Ureter (tissue), 1 donor: ENCODE data around the gene LRFN5. TPM values are rescaled to one million over a fixed set of nuclear protein-coding genes. Genes with fewer than 3 reads are reported as not detected.
"Not testable (repeated sequence)": the region's sequence is repeated elsewhere in the genome, so short reads cannot be mapped to it uniquely, and the experiment has no call there.

Experiments used
- DNase-seq: peaks from one replicate; pipeline ENCODE4 v3.0.0-alpha.2; 2020; ENCODE audit warnings: low spot score
- total RNA-seq: library from RNA; stranded (reverse); gene quantifications from one replicate; pipeline ENCODE4 v1.2.4, GENCODE V29; 2023
- donor health status: DM: yes; HTN: yes; CAD: no.

Gene LRFN5
- total RNA-seq: 12.6 TPM

DNA sequence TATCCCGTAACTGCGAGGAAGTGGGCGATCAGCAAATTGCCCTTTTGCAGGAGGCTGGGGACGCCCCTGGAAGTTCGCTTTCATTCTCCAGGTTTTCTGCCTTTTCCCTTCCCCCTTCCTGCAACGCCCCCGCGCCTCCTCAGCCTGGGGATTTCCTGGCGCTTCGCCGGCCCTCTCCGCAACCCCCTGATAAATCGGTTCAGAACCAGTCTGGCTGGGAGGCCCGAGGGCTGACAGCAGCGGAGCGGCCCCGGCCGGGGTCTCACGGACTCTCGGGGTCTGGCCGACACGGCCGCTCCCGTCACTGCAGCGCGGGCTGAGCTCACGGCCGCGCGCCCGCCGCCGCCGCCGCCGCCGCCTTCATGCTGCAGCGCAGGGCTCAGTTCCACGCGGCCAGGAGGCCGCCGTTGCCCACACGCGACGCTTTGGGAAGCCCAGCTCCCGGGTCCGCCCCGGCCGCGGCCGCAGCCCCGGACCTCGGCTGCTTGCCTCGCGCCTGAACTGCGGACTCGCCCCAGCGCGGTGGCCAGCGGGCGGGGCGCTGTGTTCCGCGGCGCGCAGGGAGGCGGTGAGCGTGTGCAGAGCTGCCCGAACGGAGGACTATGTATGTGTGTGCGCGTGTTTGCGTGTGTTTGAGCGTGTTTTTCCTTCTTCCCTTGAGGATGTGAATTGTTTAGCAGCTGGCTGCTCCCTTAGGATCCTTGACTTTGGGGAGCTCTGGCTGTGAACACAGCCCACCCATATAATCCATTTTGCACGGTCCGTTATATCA, at the start of gene LRFN5:
TSS of gene LRFN5 (plus strand) at position 345 of the 772 bp plus-strand sequence.
- DNase-seq: no peak

DNA sequence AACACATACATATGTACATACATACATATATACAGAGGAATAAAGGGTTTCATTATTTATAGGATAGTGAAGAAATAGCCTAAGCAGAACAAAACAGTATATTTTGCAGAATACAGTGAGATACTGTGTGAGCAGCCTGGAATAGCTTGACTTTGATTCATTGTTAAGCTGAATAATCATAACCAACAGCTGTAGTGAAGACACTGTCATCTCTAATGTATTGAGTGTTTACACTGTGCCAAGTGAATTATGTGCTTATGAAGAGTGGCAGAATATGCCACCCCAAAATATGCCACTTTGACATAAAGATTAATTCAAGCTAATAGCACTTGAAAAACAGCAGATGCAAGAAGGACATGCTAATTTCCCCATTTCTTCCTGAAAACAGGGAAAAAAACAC, 48.2 kb upstream of the LRFN5 start:
- DNase-seq: no peak

DNA sequence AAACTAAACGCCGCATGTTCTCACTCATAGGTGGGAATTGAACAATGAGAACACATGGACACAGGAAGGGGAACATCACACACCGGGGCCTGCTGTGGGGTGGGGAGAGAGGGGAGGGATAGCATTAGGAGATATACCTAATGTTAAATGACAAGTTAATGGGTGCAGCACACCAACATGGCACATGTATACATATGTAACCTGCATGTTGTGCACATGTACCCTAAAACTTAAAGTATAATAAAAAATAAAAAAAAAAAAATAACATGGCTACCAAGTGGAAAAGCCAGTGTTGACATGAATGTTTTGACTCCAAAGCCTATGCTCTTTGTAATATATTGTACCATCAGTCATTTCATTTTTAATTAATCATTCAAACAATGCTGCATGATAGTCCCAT, 39.8 kb upstream of the LRFN5 start:
- not testable (repeated sequence) for DNase-seq

DNA sequence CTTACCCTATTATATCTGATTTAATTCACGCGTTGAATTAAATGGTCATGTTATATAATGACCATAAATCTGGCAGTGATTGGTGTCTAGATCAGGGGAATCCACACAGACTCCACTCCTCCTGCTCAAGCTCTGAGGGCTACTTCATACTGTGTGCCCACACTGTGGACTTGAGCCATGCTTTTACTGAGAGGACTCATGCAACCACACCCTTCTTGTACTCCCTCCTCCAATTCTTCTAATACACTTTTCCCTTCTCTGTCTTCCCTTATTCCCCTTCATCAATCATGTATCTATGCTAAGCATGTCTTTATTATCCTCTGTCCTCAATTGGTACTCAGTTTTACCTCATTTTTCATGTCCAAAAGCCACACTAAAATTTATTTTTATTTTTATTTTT, 37.7 kb upstream of the LRFN5 start:
- no peak for DNase-seq

DNA sequence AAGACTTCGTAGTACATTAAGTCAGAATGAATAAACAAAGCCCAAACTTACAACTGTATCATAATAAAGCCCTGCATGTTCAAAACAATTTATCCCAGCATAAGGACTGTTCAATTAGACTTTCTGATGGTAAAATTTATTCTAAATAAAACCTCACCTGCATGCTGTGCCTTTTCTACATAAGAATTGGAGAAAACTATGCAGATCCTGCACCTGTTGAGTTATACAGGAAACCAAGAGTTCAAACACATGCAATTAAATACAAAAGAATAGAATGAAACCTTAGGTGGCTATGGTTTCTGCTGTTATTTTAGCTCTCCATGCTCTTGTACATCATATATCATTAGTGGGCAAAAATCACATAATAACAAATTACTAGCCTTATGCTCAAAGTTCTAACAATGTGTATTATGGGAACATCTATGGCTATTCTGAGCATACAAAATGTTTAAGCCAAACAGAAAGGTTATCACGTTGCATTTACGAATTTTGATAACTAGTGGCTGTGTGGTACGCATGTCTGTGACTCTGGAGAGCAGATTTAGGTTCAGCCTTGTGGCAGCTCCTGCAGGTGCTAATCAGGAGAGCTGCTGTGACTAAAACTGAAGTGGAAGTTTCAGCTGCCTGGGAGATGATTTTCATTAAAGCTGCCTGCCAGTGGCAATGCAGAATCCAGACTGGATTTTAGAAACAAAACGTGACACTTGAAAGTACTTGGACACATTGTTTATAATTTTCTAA, 36.1 kb upstream of the LRFN5 start:
- DNase-seq: no peak

DNA sequence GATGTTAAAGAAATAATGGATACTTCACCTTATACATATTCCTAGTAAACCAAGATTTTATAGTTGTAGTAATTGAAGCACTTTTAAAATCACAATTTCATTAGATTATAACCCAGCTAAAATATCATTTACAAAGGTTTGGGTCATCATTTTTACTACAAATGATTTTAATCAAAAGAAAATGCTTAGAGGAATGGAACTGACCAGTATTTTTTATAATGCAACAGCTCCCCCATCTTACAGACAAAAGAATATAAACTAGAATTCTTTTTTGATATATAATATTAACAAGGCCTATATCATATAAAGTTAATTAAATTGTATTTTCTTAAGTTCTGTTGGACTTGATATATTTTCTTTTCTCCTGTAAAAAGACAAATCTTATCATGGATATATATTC, 20.4 kb upstream of the LRFN5 start:
- DNase-seq: no peak

DNA sequence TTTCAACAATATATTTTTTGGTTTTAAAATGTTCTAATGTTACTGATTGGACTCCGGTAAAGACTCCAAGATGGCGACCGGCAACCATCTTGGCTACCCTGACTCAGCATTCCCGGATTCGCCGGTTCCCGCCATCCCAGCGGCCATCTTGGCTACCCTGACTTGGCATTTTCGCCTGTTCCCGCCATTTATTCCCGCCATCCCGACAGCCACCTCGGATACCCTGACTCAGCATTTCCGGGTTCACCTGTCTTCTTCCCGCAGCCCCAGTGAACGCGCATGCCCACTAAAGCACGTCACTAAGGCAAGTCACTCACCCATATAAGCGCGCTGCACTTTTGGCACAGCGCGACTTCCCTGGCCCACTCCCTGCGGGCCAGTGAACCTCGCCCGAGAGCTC, 9.0 kb upstream of the LRFN5 start:
- no peak for DNase-seq

DNA sequence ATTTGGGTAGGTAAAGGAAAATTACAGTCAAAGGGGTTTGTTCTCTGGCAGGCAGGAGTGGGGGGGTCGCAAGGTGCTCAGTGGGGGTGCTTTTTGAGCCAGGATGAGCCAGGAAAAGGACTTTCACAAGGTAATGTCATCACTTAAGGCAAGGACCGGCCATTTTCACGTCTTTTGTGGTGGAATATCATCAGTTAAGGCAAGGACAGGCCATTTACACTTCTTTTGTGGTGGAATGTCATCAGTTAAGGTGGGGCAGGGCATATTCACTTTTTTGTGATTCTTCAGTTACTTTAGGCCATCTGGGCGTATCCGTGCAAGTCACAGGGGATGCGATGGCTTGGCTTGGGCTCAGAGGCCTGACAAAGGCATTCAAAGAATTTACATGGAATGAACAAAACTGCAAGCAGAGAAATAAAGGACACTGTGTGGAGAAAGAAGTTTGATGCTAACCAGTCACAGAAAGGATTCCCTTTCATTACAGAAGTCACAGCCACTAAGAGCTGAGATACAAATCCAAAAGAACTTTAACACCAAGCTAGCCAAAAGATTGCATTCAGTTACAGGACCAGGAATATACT, 6.8 kb upstream of the LRFN5 start:
- not testable (repeated sequence) for DNase-seq

DNA sequence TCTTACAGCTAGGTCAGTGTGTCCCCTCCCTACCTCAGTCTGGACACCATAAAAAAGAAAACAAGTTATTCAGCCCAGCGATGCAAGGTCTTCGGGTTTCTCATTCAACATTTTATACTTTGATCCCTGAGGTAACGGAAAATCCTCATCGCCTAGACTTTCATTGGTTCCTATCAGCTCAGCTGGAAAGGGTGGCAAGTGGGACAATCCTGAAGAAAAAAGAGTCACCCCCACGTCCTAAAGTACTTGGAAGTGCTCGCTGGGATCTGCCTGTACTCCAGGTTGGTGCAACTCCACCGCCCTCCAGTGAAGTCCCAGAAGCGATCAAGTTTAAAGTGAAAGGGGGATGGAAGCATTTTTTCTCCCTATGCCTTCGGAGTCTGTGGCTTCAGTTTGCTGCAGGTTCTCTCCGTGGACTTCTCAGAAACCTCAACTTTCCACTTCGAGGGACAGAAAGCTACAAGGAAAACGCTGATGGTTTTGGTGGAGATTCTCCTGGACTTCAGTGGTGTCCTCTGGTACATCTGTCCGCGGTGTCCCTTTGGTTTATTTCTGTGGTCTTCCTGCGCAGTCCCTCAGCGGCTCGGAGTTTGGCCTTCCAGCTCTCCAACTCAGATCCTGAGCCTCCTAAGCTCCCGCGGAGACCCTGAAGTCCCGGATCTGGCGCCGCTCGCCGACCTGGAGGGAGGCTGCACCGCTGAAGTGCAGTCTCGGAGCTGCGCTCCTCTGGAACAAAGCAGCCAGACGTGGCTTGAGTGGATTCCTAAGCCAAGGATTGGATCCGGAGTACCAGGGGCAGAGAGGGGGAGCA, 1.8 kb upstream of the LRFN5 start:
- peak; percentile 52 for DNase-seq

DNA sequence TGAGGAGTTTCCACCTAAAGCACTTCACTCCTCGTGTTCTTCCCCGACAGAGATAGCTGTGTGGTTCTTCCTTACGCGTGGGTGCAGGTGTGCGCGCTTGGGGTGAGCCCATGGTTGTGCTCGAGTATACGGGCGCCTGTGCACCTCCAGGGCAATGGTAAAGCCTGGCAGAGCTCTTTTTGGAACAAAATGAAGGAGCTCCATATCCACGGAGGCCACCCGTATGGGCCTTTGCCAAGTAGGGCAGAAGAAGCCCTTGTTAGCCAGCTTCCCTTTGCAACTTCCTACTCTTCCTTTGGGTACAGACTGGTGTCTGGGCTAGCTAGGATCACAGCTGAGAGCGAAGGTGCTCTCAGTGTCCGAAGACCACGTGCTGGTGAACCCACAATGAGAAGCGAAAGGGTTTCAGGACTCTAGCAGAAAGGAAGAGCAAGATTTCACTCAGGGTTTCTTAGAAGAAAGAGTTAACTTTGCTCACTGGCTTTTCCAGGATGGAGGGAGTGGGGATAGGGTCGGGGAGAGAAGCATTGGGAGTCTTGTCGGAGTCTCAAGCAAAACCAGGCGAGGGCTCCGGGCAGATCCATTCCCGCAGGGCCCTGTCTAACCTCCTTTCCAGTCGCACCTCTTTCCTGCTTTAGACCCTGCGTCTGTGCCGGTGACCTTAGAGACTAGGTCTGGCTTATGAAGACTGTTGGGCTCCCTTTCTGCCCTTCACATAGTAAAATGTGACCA, 960 bp upstream of the LRFN5 start:
- no peak for DNase-seq

DNA sequence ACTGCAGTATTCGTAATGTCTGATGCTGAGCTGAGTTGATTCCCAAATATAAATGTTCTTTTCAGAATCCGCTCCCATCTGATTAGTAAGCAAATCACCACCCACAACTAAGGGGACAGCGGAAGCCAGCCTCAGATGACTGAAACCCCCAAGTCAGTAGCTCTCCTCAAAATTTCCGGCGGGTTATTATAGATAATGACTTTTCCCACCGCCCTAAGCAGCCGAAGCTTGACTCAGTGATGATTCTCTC, 469 bp upstream of the LRFN5 start:
- no peak for DNase-seq

DNA sequence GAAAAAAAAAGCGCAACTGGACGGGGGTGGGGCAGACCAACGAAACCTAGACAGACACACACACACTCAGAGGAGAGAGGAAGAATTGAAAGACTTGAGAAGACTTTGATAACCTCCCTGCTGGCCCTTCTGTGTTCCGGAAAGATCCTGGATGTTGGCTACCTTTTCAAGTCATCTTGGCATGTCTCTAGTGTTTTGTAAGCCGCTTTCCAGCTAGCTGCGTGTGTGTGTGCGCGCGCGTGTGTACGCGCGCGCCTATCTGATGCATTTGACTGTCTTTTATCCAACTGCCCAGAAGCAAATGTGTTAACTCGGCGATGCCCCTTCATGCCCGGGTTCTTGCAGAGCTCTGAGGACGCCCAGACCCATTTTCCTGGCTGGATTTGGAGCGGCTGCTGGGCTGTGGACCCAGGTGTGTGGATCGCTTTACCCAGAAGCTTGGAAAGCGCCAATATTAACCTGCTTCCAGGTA, 664 bp downstream of the LRFN5 start:
- DNase-seq: no peak

DNA sequence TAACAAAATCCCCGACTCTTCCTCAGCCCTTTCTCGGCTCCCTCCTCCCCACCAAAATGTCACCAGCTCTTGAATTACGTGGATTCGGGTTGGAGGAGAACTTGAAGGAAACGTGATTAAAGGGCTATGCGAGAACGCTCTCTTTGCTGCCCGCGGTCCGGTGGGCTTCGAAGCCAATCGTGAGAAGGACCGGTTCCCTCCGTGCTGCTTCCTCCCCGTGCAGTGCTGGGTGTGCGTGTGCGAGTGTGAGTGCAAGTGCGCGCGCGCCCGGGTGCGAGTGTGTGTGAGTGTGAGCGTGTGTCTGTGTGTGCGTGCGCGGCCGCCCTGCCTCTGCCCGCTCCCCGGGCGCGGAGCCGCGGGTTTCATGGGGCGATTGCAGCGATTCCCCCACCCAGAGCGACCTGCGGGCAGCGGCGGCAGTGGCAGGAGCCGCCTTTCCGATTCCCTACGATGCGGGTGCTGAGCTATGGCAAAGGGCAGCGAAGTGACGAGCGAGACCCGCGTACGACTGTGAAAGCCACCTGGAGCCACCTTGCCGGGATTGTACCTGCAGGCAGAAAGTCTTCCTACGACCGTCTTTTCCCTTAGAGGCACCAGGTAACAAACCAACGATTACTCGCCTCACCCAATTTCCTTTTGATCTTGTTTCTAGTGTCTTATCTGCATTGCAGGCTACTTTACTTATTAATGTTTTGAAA, 1.4 kb downstream of the LRFN5 start:
- no peak for DNase-seq

DNA sequence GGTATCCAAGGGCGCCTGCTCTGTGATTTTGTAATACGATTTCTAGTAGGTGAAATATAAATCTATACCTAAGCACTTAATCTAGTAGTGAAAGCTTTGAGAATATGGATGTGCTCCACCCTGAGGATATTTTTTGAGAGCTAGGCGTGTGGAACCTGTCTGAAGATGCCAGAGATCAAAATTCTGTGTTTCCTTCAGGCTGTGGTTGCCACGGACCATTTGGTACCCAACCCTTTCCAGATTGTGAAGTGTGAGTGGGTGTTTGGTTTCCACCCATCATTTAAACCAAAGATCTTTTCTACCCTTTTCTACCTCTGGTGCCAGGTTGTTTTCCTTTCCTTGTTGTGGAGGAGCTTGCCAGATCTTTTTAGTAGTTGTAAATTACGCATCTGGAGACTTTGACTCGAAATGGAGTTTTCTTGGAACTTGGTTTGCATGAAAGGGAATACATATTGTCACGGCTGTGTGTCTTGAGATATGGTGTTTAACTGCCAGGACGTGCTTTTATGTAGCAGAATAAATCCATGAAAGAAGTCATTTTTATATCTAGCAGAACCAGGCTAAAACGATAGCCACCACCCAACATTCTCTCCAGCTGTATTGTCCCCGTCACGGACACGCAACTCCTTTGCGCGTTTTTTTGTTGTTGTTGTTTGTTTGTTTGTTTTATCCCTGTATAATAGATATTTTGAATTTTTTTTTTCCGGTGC, 2.2 kb downstream of the LRFN5 start:
- no peak for DNase-seq

DNA sequence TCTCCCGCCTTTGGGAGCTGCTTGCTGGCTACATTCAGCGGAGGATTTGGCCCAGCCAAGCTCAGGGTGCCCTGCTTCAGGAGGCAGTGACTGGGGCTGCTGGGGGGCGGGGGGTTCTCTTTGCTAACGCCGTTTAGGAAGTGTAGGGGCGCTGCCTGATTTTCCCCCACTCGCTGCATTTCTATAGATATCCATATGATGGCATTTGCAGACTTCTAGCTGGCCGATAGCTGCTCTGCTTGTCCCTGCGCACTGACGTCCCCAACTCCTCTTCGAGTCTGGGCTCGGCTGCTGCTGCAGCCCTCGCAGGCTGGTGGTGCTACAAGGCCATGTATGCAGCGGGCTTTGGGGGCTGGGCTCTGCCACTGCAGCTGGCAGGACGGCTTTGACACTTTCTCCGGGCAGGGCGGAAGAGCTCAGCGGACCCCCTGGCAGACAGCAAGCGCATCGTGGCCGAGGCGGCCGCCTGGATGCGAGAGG, 3.1 kb downstream of the LRFN5 start:
- peak; percentile 70 for DNase-seq

DNA sequence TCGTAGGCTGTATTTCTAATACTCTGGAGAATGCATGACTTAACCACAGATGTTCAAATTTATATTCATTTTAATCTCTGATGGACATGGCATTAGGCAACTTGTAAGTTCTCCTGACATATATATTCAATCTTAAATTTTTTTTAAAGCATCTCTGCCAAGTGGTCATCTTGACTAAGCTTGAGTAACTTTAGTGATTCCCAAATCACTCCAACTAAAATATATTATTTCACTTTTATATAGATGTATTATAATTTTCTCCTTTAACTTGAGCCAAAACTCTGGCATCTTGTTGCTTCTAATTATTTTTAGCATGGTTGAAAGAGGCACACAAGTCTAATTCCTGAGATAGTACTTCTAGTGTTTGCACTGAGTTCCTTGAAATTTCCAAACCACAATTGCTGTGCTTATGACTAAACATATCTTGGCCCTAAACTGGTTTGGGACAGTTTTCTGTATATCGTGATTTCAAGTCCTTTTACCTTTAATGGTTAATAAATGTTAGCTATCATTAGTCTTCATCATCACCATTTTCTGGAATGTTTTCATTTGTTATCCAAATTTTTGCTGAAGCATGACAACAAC, 8.4 kb downstream of the LRFN5 start:
- no peak for DNase-seq

DNA sequence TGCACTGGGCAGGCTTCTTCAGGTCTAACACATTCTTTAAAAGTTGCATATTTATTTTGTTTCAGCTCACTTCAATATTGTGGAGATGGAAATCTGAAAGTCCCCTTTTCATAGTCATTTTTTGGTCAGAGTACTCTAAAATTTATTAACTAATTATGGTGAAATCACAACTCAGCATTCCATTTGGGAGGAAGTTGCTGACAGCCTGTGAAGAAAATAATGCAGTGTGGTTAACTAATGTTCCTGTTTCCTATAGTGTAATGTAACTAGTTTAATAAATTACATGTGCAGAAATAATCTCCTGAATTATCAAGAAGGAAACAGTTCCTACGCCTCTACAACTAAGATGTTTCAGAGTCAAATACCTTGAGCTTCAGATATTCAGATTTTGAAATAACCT, 17.1 kb downstream of the LRFN5 start:
- no peak for DNase-seq

DNA sequence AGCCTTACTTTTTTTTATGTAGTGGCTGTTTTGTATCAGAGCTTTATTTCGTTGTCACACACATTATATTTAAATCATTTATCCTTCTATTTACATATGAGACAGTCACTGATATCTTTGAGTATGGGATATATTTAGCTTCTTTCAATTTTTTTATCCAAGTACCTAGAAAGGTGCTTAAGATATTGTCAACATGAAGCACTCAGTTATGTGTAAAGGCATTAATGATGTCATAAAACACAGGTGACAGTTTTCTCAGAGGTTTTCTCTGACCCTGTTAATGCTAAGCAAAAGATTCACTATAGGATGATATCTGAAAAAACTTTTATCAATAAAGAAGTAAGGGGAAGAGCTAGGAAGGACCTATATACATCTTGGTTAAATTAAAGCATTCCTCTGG, 23.2 kb downstream of the LRFN5 start:
- DNase-seq: no peak

DNA sequence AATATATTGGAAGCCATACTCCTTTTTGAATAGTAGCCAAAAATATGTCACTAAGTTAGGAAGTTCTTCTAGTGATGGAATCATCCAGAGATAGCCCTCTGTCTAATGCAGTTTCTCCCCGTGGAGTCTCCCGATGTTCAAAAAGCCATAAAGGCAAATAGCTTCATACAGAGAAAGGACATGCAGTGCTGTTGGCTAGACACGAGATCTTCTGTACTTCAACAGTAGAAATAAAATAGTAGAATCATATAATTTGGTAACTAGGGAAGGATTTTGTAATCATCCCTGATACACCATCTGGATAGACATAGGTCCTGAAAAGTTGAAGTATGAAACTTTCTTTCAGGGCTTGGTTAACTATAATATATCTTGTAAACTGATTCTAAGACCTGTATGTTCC, 27.6 kb downstream of the LRFN5 start:
- DNase-seq: no peak
